Measurements from ENCODE around the gene SETD1A. TPM values are rescaled to one million over a fixed set of nuclear protein-coding genes. Genes with fewer than 3 reads are reported as not detected.

SETD1A gene
- total and polyA plus RNA-seq, 9 of the 15 experiments (the other 6 are each of a cell fraction or from before 2014, with no cell fraction given) = 0.08 to 36.0 (median 4.2) TPM

DNA sequence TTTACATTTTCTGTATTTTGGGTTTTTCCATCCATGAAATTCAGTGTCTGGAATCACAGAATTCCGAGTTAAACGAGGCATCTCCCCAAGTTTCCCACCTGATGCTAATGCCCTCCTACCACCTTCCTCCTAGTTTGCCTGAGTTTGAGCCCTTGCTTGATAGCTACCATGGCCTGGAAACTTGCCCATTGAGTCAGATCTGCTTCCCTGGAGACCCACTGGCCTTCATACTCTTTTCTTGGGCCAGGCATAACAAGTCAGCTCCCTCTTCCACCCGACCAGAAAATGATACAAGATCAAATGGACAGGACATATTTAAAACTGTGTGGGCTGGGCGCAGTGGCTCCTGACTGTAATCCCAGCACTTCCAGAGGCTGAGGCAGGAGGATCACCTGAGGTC lies 10.2 kb downstream of the SETD1A start (continued):
- TF ChIP-seq RBM25 (IDR thresholded peaks at IDR 0.05; ENCODE audit: low read depth, low read length, severe bottlenecking) (no peak), FOXA3 (CRISPR knock-in tag; conservative IDR thresholded peaks at IDR 0.05 in 1 of 2, IDR thresholded peaks at IDR 0.05 in 1 of 2) (no peak), NCOA1 (IDR thresholded peaks at IDR 0.05; ENCODE audit: low read depth) (no peak), ZNF79 (CRISPR knock-in tag; IDR thresholded peaks at IDR 0.05; ENCODE audit: low read depth) (no peak), ZNF175 (CRISPR knock-in tag; IDR thresholded peaks at IDR 0.05; ENCODE audit: low read depth) (no peak), SREBF1 (IDR thresholded peaks at IDR 0.05; ENCODE audit: borderline replicate concordance, low read depth, low read length) (no peak)
- TF ChIP-seq, protein P1, sequence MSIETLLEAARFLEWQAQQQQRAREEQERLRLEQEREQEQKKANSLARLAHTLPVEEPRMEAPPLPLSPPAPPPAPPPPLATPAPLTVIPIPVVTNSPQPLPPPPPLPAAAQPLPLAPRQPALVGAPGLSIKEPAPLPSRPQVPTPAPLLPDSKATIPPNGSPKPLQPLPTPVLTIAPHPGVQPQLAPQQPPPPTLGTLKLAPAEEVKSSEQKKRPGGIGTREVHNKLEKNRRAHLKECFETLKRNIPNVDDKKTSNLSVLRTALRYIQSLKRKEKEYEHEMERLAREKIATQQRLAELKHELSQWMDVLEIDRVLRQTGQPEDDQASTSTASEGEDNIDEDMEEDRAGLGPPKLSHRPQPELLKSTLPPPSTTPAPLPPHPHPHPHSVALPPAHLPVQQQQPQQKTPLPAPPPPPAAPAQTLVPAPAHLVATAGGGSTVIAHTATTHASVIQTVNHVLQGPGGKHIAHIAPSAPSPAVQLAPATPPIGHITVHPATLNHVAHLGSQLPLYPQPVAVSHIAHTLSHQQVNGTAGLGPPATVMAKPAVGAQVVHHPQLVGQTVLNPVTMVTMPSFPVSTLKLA (conservative IDR thresholded peaks at IDR 0.05) = no peak

DNA sequence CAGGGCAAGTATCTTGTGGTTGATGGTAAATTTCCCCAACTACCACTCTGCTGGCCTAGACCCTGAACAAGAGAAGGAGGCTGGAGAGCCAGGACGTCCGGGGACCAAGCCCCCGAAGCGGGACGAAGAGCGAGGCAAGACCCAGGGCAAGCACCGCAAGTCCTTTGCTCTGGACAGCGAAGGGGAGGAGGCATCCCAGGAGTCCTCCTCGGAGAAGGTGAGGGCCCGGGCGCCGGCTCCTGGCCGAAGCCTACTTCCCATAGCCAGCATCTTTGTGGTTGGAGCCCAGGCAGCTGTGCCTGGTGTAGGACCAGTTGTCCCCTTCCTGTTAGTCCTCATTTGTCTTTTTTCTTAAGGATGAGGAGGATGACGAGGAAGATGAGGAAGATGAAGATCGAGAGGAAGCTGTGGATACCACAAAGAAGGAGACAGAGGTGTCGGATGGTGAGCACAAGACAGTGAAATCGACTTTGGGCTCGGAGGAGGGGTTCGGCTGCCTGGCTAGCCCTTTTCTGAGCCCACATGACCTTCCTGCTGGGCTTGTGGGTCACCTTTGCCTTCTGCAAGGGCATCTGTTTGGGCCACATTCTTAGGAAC lies 11.8 kb downstream of the SETD1A start:
- H3K36me3 ChIP-seq (ENCODE audit: control insufficient read depth, insufficient read depth, low read length) = peaks cover 92% of the 10 kb centered on the region
- FAIRE-seq = no peak
- peaks cover 8 to 17% of the 10 kb centered on the region in 2 experiments; a peak in 4 of 5 replicates for H3K4me1 ChIP-seq (replicated peaks in 1 of 2; ENCODE audit: control insufficient read depth in 2 of 2, insufficient read depth in 2 of 2, low read length in 2 of 2)
- no peak overlapping the region for H3K4me2 ChIP-seq (ENCODE audit: insufficient read depth, low read length)
- no peak for DNase-seq (ENCODE audit: extremely low read depth in 1 of 4, low spot score in 3 of 4)
- intact Hi-C loops (cut with micrococcal nuclease) (no loop called here), in situ Hi-C loops (cut with MboI) (loop anchor here (25.0 kb wide), 1 partner anchor 893 kb away; the partner anchor contains the start of gene ZNF267)
- no peaks in the 10 kb centered on the region for H3K9me1 ChIP-seq (ENCODE audit: control insufficient read depth, insufficient read depth, low read length)
- no peaks in the 10 kb centered on the region for H4K20me1 ChIP-seq (replicated peaks; ENCODE audit: control insufficient read depth, insufficient read depth, low read length)
- WGBS (ENCODE audit: insufficient coverage, low coverage, missing lambda C conversion rate) = 95% methylated on average over 12 of the region's 19 CpGs
- BruUV-seq (replicated peaks) = no TSS peak
- H2AFZ ChIP-seq (ENCODE audit: low read depth, low read length) = no peak overlapping the region
- CTCF ChIA-PET (ENCODE audit: low intra/inter-chr PET ratio) = no interaction called here
- no peak overlapping the region for H3K27ac ChIP-seq (ENCODE audit: extremely low read depth, low read depth, low read length)
- peak overlapping the region in 1 of 2 experiments; percentile 75; a peak in 2 of 4 replicates for H3K9ac ChIP-seq (ENCODE audit: insufficient read depth in 1 of 2, low read depth in 2 of 2, low read length in 2 of 2)
- H3K4me3 ChIP-seq = no peak overlapping the region
- H3K9me3 ChIP-seq (replicated peaks; ENCODE audit: control insufficient read depth, insufficient read depth, low read depth, low read length) = no peaks in the 10 kb centered on the region
- H3K79me2 ChIP-seq (ENCODE audit: control insufficient read depth, insufficient read depth, low read length) = no peaks in the 10 kb centered on the region
- POLR2A ChIA-PET = interaction anchor here (0.6 to 5.6 kb wide), 6 partner anchors 9 to 260 kb away, joined by 3 to 32 read pairs (median 3); partner anchors contain the start of genes FUS and HSD3B7
- H3K27me3 ChIP-seq (ENCODE audit: control insufficient read depth in 2 of 2, insufficient read depth in 2 of 2, low read length in 2 of 2) = no peaks in the 10 kb centered on the region
- no peak for ATAC-seq
- TF ChIP-seq CHD2 (IDR thresholded peaks at IDR 0.05; ENCODE audit: low read depth, low read length) (no peak), BHLHE40 (IDR thresholded peaks at IDR 0.05; ENCODE audit: low read length) (no peak), POLR2G (IDR thresholded peaks at IDR 0.05; ENCODE audit: low read depth, low read length) (peak; percentile 37; the same call in 1 of the 2 replicates), SIN3B (IDR thresholded peaks at IDR 0.05; ENCODE audit: low read depth) (no peak), ZKSCAN3 (CRISPR knock-in tag; IDR thresholded peaks at IDR 0.05) (no peak), POLR2A (conservative IDR thresholded peaks at IDR 0.05) (0 out of 2 replicates have a peak, but pooled peaks have one; percentile 18), CCNT2 (IDR thresholded peaks at IDR 0.05; ENCODE audit: borderline replicate concordance, extremely low read depth, insufficient read length, low read depth, low read length) (no peak)
- TF ChIP-seq, protein P2, sequence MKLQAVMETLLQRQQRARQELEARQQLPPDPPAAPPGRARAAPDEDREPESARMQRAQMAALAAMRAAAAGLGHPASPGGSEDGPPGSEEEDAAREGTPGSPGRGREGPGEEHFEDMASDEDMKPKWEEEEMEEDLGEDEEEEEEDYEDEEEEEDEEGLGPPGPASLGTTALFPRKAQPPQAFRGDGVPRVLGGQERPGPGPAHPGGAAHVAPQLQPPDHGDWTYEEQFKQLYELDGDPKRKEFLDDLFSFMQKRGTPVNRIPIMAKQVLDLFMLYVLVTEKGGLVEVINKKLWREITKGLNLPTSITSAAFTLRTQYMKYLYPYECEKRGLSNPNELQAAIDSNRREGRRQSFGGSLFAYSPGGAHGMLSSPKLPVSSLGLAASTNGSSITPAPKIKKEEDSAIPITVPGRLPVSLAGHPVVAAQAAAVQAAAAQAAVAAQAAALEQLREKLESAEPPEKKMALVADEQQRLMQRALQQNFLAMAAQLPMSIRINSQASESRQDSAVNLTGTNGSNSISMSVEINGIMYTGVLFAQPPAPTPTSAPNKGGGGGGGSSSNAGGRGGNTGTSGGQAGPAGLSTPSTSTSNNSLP (IDR thresholded peaks at IDR 0.05; ENCODE audit: borderline replicate concordance, low read depth, low read length) = no peak
- TF ChIP-seq, protein P3, sequence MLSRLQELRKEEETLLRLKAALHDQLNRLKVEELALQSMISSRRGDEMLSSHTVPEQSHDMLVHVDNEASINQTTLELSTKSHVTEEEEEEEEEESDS (CRISPR knock-in tag; IDR thresholded peaks at IDR 0.05) = no peak
